HepG2 (cell line): Measurements from ENCODE around the gene THADA. TPM values are rescaled to one million over a fixed set of nuclear protein-coding genes. Genes with fewer than 3 reads are reported as not detected.
A peak's percentile ranks its signal among the peaks of the same experiment; 100 is the strongest.

Experiments used
- BCL6 ChIP-seq: IDR thresholded peaks from 2 replicates; pipeline ENCODE4 v1.6.1; 2016; ENCODE audit warnings: missing genetic modification reagents, missing compliant biosample characterization
- BRCA1 ChIP-seq: sonication (generic); formaldehyde crosslinking; IDR thresholded peaks from 2 replicates; pipeline ENCODE4 v1.4.0; 2020; ENCODE audit warnings: missing genetic modification reagents
- E2F1 ChIP-seq: sonication (generic); formaldehyde crosslinking; IDR thresholded peaks from 2 replicates; pipeline ENCODE4 v1.5.0; 2020; ENCODE audit warnings: missing genetic modification reagents
- E2F2 ChIP-seq: sonication (generic); formaldehyde crosslinking; IDR thresholded peaks from 2 replicates; pipeline ENCODE4 v1.4.0; 2020; ENCODE audit warnings: missing genetic modification reagents, borderline replicate concordance
- EED ChIP-seq: sonication (generic); formaldehyde crosslinking; IDR thresholded peaks from 2 replicates; pipeline ENCODE4 v1.5.0; 2020; ENCODE audit warnings: mild to moderate bottlenecking, missing genetic modification reagents
- ELK4 ChIP-seq: sonication (generic); formaldehyde crosslinking; IDR thresholded peaks from 2 replicates; pipeline ENCODE4 v1.9.0; 2021; ENCODE audit warnings: missing genetic modification reagents, borderline replicate concordance
- GABPB1 ChIP-seq: IDR thresholded peaks from 2 replicates; pipeline ENCODE4 v1.6.1; 2016; ENCODE audit warnings: mild to moderate bottlenecking, missing genetic modification reagents, moderate library complexity, missing compliant biosample characterization
- RNF2 ChIP-seq: fragments of 450-650 bp; conservative IDR thresholded peaks from 2 replicates; pipeline ENCODE4 v1.6.1; 2016; ENCODE audit warnings: low read depth
- TEAD3 ChIP-seq: optimal IDR thresholded peaks from 2 replicates; pipeline ENCODE3; 2016; ENCODE audit warnings: borderline replicate concordance
- USF2 ChIP-seq, 2 experiments: sonication (generic) in 1 of 2; formaldehyde crosslinking in 1 of 2; IDR thresholded peaks; 2 replicates each; pipeline versions ENCODE4 v1.5.1 to v1.6.1; 2011 to 2020; ENCODE audit warnings: borderline replicate concordance in 1 of 2, low read depth in 1 of 2, low read length in 1 of 2, mild to moderate bottlenecking in 1 of 2, missing genetic modification reagents in 1 of 2, moderate library complexity in 1 of 2
- ZBTB39 ChIP-seq: sonication (generic); formaldehyde crosslinking; IDR thresholded peaks from 2 replicates; pipeline ENCODE4 v1.5.0; 2020; ENCODE audit warnings: missing genetic modification reagents
- ZFAT ChIP-seq: sonication (generic); formaldehyde crosslinking; conservative IDR thresholded peaks from 2 replicates; pipeline ENCODE4 v1.8.1; 2023; ENCODE audit warnings: missing genetic modification reagents, inconsistent platforms
- ZNF121 ChIP-seq: sonication (generic); formaldehyde crosslinking; IDR thresholded peaks from 2 replicates; pipeline ENCODE4 v1.5.0; 2020; ENCODE audit warnings: mild to moderate bottlenecking, missing genetic modification reagents
- ZNF33B ChIP-seq: sonication (generic); formaldehyde crosslinking; IDR thresholded peaks from 2 replicates; pipeline ENCODE4 v1.5.1; 2020; ENCODE audit warnings: mild to moderate bottlenecking, missing genetic modification reagents
- ZNF501 ChIP-seq: sonication (generic); formaldehyde crosslinking; IDR thresholded peaks from 2 replicates; pipeline ENCODE4 v1.5.1; 2020; ENCODE audit warnings: mild to moderate bottlenecking, moderate library complexity, missing genetic modification reagents
- ZNF790 ChIP-seq: sonication (generic); formaldehyde crosslinking; IDR thresholded peaks from 2 replicates; pipeline ENCODE4 v1.8.0; 2022; ENCODE audit warnings: missing genetic modification reagents, mild to moderate bottlenecking, borderline replicate concordance
- ZZZ3 ChIP-seq: sonication (generic); formaldehyde crosslinking; IDR thresholded peaks from 2 replicates; pipeline ENCODE4 v1.4.0; 2020; ENCODE audit warnings: missing genetic modification reagents, mild to moderate bottlenecking, borderline replicate concordance
- polyA plus RNA-seq, 8 experiments: library from polyadenylated mRNA; depleted of rRNA in 3 of 8; stranded (reverse) in 7 of 8; unstranded in 1 of 8; fragments of >200 nt; fragmentation: Illumina TruSeq in 4 of 8; extraction: Trizol in 4 of 8; gene quantifications; 2 replicates each; pipeline versions ENCODE4 v1.2.1 to v1.2.3, GENCODE V29; 2011 to 2016; ENCODE audit warnings: low read depth in 4 of 8, missing spikeins in 1 of 8, mixed read lengths in 1 of 8; ENCODE audit not compliant: insufficient read depth in 1 of 8
- total RNA-seq, 5 experiments: library from RNA; depleted of rRNA; stranded (reverse); fragments of >200 nt; fragmentation: Illumina TruSeq; extraction: Trizol; gene quantifications; 2 replicates each; pipeline ENCODE4 v1.2.3, GENCODE V29; 2016; ENCODE audit warnings: low read depth in 1 of 5
- TF ChIP-seq, protein P1 (sequence below): sonication (generic); formaldehyde crosslinking; IDR thresholded peaks from 2 replicates; pipeline ENCODE4 v1.5.0; 2020; ENCODE audit warnings: mild to moderate bottlenecking, missing genetic modification reagents

THADA gene
- total and polyA plus RNA-seq, 2 of the 13 experiments (the other 11 are each of a cell fraction or from before 2014, with no cell fraction given) = 12.7 to 21.7 TPM

- TF ChIP-seq, protein P1, sequence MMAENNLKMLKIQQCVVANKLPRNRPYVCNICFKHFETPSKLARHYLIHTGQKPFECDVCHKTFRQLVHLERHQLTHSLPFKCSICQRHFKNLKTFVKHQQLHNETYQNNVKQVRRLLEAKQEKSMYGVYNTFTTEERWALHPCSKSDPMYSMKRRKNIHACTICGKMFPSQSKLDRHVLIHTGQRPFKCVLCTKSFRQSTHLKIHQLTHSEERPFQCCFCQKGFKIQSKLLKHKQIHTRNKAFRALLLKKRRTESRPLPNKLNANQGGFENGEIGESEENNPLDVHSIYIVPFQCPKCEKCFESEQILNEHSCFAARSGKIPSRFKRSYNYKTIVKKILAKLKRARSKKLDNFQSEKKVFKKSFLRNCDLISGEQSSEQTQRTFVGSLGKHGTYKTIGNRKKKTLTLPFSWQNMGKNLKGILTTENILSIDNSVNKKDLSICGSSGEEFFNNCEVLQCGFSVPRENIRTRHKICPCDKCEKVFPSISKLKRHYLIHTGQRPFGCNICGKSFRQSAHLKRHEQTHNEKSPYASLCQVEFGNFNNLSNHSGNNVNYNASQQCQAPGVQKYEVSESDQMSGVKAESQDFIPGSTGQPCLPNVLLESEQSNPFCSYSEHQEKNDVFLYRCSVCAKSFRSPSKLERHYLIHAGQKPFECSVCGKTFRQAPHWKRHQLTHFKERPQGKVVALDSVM (CRISPR knock-in tag) = no peak
- no peak for TF ChIP-seq ZZZ3
- no peak for TF ChIP-seq USF2 (IDR thresholded peaks at IDR 0.05; ENCODE audit: low read depth, low read length)
- TF ChIP-seq USF2 (CRISPR knock-in tag; IDR thresholded peaks at IDR 0.05; ENCODE audit: borderline replicate concordance) = no peak
- 0 out of 2 replicates have a peak, but pooled peaks have one; percentile 24 for TF ChIP-seq ZFAT (CRISPR knock-in tag)
- peak; percentile 44 for TF ChIP-seq GABPB1 (CRISPR knock-in tag)
- TF ChIP-seq ZNF33B (CRISPR knock-in tag) = no peak
- TF ChIP-seq E2F1 (CRISPR knock-in tag) = no peak
- peak; percentile 16 for TF ChIP-seq TEAD3 (CRISPR knock-in tag)
- peak; percentile 57; the same call in 1 of the 2 replicates for TF ChIP-seq RNF2
- TF ChIP-seq BRCA1 (CRISPR knock-in tag) = no peak; the same call in 1 of the 2 replicates
- no peak for TF ChIP-seq ELK4 (CRISPR knock-in tag)
- no peak; the same call in 1 of the 2 replicates for TF ChIP-seq BCL6
- TF ChIP-seq ZNF790 (CRISPR knock-in tag) = no peak
- TF ChIP-seq ZNF501 (CRISPR knock-in tag) = peak; percentile 47
- no peak for TF ChIP-seq ZNF121 (CRISPR knock-in tag)
- TF ChIP-seq EED (CRISPR knock-in tag) = peak; percentile 12; the same call in 1 of the 2 replicates
- no peak for TF ChIP-seq E2F2 (CRISPR knock-in tag)
- TF ChIP-seq ZBTB39 = no peak
These were observed 370.6 kb downstream of the THADA start (continued) for GRCh38 chr2:43225093-43225787.
